OCI-LY7 (cell line): ENCODE measurements around the gene L3MBTL1. TPM values are rescaled to one million over a fixed set of nuclear protein-coding genes. Genes with fewer than 3 reads are reported as not detected.
A peak's percentile ranks its signal among the peaks of the same experiment; 100 is the strongest.

ENCODE experiments used
- BruUV-seq: library from RNA; stranded (reverse); fragments of 400-500 nt; replicated peaks from 2 replicates; lab custom pipeline; 2021; lab: Mats Ljungman, UMichigan
- CTCF ChIA-PET: fragments of 300-600 bp; sonication (Branson Sonifier 250); formaldehyde crosslinking; loops from one replicate; lab custom pipeline; 2022; ENCODE audit warnings: antibody characterized with exemption; ENCODE audit not compliant: unreplicated experiment; lab: Charles Lee
- POLR2A ChIA-PET: fragments of 300-600 bp; sonication (Branson Sonifier 250); formaldehyde crosslinking; loops from one replicate; lab custom pipeline; 2022; ENCODE audit warnings: antibody characterized with exemption; lab: Charles Lee
- DNase-seq: peaks from one replicate; pipeline ENCODE4 v3.0.0-alpha.2; 2015; ENCODE audit warnings: low spot score
- H2AFZ ChIP-seq: fragments of 200-600 bp; sonication (generic), shearing (Covaris generic); 2 replicates; pipeline ENCODE4 v1.6.1; 2014; ENCODE audit warnings: mild to moderate bottlenecking, antibody characterized with exemption, low read length, moderate library complexity
- H3K27ac ChIP-seq: fragments of 200-600 bp; sonication (generic); 2 replicates; pipeline ENCODE4 v1.5.1; 2014; ENCODE audit warnings: mixed run types, low read depth, mild to moderate bottlenecking, moderate library complexity, low read length, inconsistent platforms; ENCODE audit not compliant: poor library complexity, severe bottlenecking
- H3K36me3 ChIP-seq: fragments of 200-600 bp; sonication (generic); 2 replicates; pipeline ENCODE4 v1.6.1; 2014; ENCODE audit warnings: mild to moderate bottlenecking, antibody characterized with exemption, low read length, moderate library complexity, mixed read lengths; ENCODE audit not compliant: insufficient read depth
- H3K4me1 ChIP-seq: fragments of 200-600 bp; sonication (generic); 2 replicates; pipeline ENCODE4 v1.5.1; 2014; ENCODE audit warnings: mild to moderate bottlenecking, low read length; ENCODE audit not compliant: insufficient read depth, poor library complexity, severe bottlenecking
- H3K4me2 ChIP-seq: fragments of 200-600 bp; sonication (generic); 2 replicates; pipeline ENCODE4 v1.6.1; 2014; ENCODE audit warnings: mild to moderate bottlenecking, low read length
- H3K4me3 ChIP-seq: fragments of 200-600 bp; sonication (generic); 2 replicates; pipeline ENCODE4 v1.5.1; 2014; ENCODE audit warnings: mild to moderate bottlenecking, low read depth, low read length; ENCODE audit not compliant: poor library complexity, severe bottlenecking
- H3K79me2 ChIP-seq: fragments of 200-600 bp; sonication (generic); 2 replicates; pipeline ENCODE4 v1.6.1; 2016; ENCODE audit warnings: low read depth, mild to moderate bottlenecking, low read length, moderate library complexity, mixed read lengths; ENCODE audit not compliant: insufficient read depth
- H3K9me2 ChIP-seq: fragments of 200-600 bp; sonication (generic); 2 replicates; pipeline ENCODE4 v1.6.1; 2016; ENCODE audit warnings: mild to moderate bottlenecking, low read length, mixed read lengths; ENCODE audit not compliant: insufficient read depth
- H3K9me3 ChIP-seq: fragments of 200-600 bp; sonication (generic); 2 replicates; pipeline ENCODE4 v1.6.1; 2014; ENCODE audit warnings: mild to moderate bottlenecking, mixed run types, low read length, mixed read lengths
- H4K20me1 ChIP-seq: fragments of 200-600 bp; sonication (generic); 2 replicates; pipeline ENCODE4 v1.6.1; 2014; ENCODE audit warnings: mild to moderate bottlenecking, antibody characterized with exemption, low read length, moderate library complexity, mixed read lengths; ENCODE audit not compliant: insufficient read depth
- CTCF ChIP-seq: fragments of 200-600 bp; sonication (generic); conservative IDR thresholded peaks from 2 replicates; pipeline ENCODE4 v1.5.1; 2014; ENCODE audit warnings: mild to moderate bottlenecking, antibody characterized with exemption, low read length, moderate library complexity, mixed read lengths
- EZH2phosphoT487 ChIP-seq: fragments of 200-600 bp; sonication (generic); IDR thresholded peaks from 2 replicates; pipeline ENCODE4 v1.6.1; 2018; ENCODE audit warnings: low read depth, borderline replicate concordance, mild to moderate bottlenecking, mixed run types, antibody characterized with exemption, low read length, moderate library complexity, mixed read lengths
- intact Hi-C: fragments of 100-400 bp; cut with micrococcal nuclease; formaldehyde crosslinking; loops from one replicate; pipeline ENCODE4 v1.10.0; 2022; ENCODE audit not compliant: unreplicated experiment
- total RNA-seq, 2 experiments: library from RNA; depleted of rRNA in 1 of 2; stranded (reverse); fragments of >200 nt in 1 of 2; shearing (Covaris generic) in 1 of 2; gene quantifications; 2 replicates each; pipeline ENCODE4 v1.2.3, GENCODE V29; 2014 to 2022

The L3MBTL1 gene
- total RNA-seq, 2 experiments from 2014 or later, result 22.4 to 27.8 TPM

- Histone ChIP-seq H3K36me3 (peaks cover 23% of the 10 kb centered on the region), H2AFZ (no peak overlapping the region), H3K9me3 (no peaks in the 10 kb centered on the region), H3K4me2 (peak overlapping the region; percentile 67), H3K27ac (no peak overlapping the region), H4K20me1 (no peaks in the 10 kb centered on the region), H3K4me1 (peaks cover 14% of the 10 kb centered on the region), H3K79me2 (peaks cover 6% of the 10 kb centered on the region; the same call in 1 of the 2 replicates), H3K4me3 (peak overlapping the region; percentile 79), H3K9me2 (no peaks in the 10 kb centered on the region)
- DNase-seq, result peak; percentile 7
- intact Hi-C loops, result loop anchor here (2.0 kb wide), 1 partner anchor 57 kb away; no protein-coding TSS in a partner anchor
- no TSS peak for BruUV-seq
- ChIA-PET CTCF (no interaction called here), POLR2A (interaction anchor here (0.6 to 2.4 kb wide), 2 partner anchors 58 to 1785 kb away, joined by 3 to 13 read pairs; partner anchors contain the start of gene SRSF6)
- no peak for TF ChIP-seq EZH2phosphoT487
- TF ChIP-seq CTCF, result no peak
Observed at GRCh38 chr20:43515628-43516027, 8.1 kb downstream of the L3MBTL1 start.

GRCh38 chr20:43516251-43516824, 8.8 kb downstream of the L3MBTL1 start:
- H3K9me3 ChIP-seq, result no peaks in the 10 kb centered on the region
- ChIA-PET CTCF (no interaction called here), POLR2A (no interaction called here)
- TSS peak; percentile 53 for BruUV-seq
- no peaks in the 10 kb centered on the region for H3K9me2 ChIP-seq
- peaks cover 14% of the 10 kb centered on the region for H3K4me1 ChIP-seq
- peak overlapping the region; percentile 79 for H3K4me3 ChIP-seq
- no peak for DNase-seq
- intact Hi-C loops, result no loop called here
- peaks cover 25% of the 10 kb centered on the region for H3K36me3 ChIP-seq
- peak overlapping the region; percentile 67 for H3K4me2 ChIP-seq
- TF ChIP-seq EZH2phosphoT487, result no peak
- no peak for TF ChIP-seq CTCF
- peaks cover 6% of the 10 kb centered on the region; the same call in 1 of the 2 replicates for H3K79me2 ChIP-seq
- H3K27ac ChIP-seq, result no peak overlapping the region
- H4K20me1 ChIP-seq, result no peaks in the 10 kb centered on the region
- no peak overlapping the region for H2AFZ ChIP-seq

- H3K4me3 ChIP-seq, result no peak overlapping the region
- H3K79me2 ChIP-seq, result peaks cover 4% of the 10 kb centered on the region; the same call in 1 of the 2 replicates
- no peaks in the 10 kb centered on the region for H3K9me2 ChIP-seq
- CTCF ChIA-PET, result no interaction called here
- DNase-seq, result no peak
- no TSS peak for BruUV-seq
- H3K27ac ChIP-seq, result no peak overlapping the region
- peaks cover 25% of the 10 kb centered on the region for H3K36me3 ChIP-seq
- no peak overlapping the region for H2AFZ ChIP-seq
- TF ChIP-seq EZH2phosphoT487, result no peak
- TF ChIP-seq CTCF, result no peak
- POLR2A ChIA-PET, result no interaction called here
- intact Hi-C loops, result no loop called here
- peaks cover 9% of the 10 kb centered on the region for H3K4me1 ChIP-seq
- no peaks in the 10 kb centered on the region for H3K9me3 ChIP-seq
- H4K20me1 ChIP-seq, result no peaks in the 10 kb centered on the region
- no peak overlapping the region for H3K4me2 ChIP-seq
Observed at GRCh38 chr20:43520074-43520630, 12.7 kb downstream of the L3MBTL1 start.
